SK-N-SH (cell line): ENCODE measurements around the gene ANKRD39.

Experiments used
- EP300 ChIP-seq, 2 experiments: IDR thresholded peaks; 2 replicates each; pipeline versions ENCODE4 v1.4.0 to v1.6.1; 2012; ENCODE audit warnings: borderline replicate concordance in 1 of 2, low read depth in 1 of 2, low read length in 1 of 2
- GABPA ChIP-seq: IDR thresholded peaks from 2 replicates; pipeline ENCODE4 v1.4.0; 2012; ENCODE audit warnings: low read depth, mild to moderate bottlenecking
- POLR2AphosphoS5 ChIP-seq: IDR thresholded peaks from 2 replicates; pipeline ENCODE4 v1.6.1; 2012; ENCODE audit warnings: low read depth, low read length
- TCF12 ChIP-seq: IDR thresholded peaks from 2 replicates; pipeline ENCODE4 v1.4.0; 2012
- TF ChIP-seq, protein P1 (sequence below): fragments of 200-600 bp; sonication (generic); IDR thresholded peaks from 2 replicates; pipeline ENCODE4 v1.6.1; 2017; ENCODE audit warnings: antibody characterized with exemption, mild to moderate bottlenecking, moderate library complexity

DNA sequence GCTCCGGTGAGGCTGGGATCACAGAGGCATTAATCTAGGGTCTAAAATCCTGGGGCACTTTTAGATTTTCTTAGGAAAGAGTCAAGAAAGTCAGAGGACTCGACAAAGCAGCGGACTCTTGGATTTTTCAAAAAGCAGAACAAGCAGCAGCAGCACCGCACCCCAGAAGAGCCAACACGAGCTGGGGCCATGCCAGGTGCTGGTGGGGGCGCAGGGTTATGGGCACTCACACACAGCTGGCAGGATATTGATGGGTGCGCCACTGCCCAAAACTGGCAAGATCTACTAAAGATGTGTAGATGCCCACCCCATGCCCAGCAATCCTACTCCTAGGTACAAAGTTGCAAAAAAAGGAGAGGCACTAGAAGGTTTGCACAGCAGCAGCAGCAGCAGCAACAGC lies 46.0 kb upstream of the ANKRD39 start:
- TF ChIP-seq GABPA (no peak), TCF12 (no peak), EP300 (IDR thresholded peaks at IDR 0.05; ENCODE audit: borderline replicate concordance in 1 of 2, low read depth in 1 of 2, low read length in 1 of 2) (no peak), POLR2AphosphoS5 (no peak)
- TF ChIP-seq, protein P1, sequence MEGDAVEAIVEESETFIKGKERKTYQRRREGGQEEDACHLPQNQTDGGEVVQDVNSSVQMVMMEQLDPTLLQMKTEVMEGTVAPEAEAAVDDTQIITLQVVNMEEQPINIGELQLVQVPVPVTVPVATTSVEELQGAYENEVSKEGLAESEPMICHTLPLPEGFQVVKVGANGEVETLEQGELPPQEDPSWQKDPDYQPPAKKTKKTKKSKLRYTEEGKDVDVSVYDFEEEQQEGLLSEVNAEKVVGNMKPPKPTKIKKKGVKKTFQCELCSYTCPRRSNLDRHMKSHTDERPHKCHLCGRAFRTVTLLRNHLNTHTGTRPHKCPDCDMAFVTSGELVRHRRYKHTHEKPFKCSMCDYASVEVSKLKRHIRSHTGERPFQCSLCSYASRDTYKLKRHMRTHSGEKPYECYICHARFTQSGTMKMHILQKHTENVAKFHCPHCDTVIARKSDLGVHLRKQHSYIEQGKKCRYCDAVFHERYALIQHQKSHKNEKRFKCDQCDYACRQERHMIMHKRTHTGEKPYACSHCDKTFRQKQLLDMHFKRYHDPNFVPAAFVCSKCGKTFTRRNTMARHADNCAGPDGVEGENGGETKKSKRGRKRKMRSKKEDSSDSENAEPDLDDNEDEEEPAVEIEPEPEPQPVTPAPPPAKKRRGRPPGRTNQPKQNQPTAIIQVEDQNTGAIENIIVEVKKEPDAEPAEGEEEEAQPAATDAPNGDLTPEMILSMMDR: no peak
